GM23338 (cell line): ENCODE measurements around the gene CKM.

ENCODE experiments used
- CTCF ChIP-seq, 2 experiments: fragments of 200-600 bp in 1 of 2; sonication (generic) in 1 of 2; conservative IDR thresholded peaks; 2 replicates each; pipeline versions ENCODE4 v1.5.1 to v1.6.1; 2016 to 2017; ENCODE audit warnings: antibody characterized with exemption in 2 of 2, low read depth in 2 of 2, mild to moderate bottlenecking in 2 of 2, moderate library complexity in 1 of 2
- ETS1 ChIP-seq: IDR thresholded peaks from 2 replicates; pipeline ENCODE4 v1.6.1; 2016; ENCODE audit warnings: antibody characterized with exemption
- EZH2 ChIP-seq: fragments of 200-600 bp; sonication (generic); IDR thresholded peaks from one replicate; pipeline ENCODE4 v1.8.0; 2017; ENCODE audit warnings: antibody characterized with exemption, mild to moderate bottlenecking, low read depth; ENCODE audit not compliant: unreplicated experiment
- EZH2phosphoT487 ChIP-seq: fragments of 200-600 bp; sonication (generic); IDR thresholded peaks from one replicate; pipeline ENCODE4 v1.8.1; 2018; ENCODE audit warnings: antibody characterized with exemption; ENCODE audit not compliant: unreplicated experiment
- POLR2AphosphoS5 ChIP-seq: IDR thresholded peaks from 2 replicates; pipeline ENCODE4 v1.6.1; 2016; ENCODE audit warnings: antibody characterized with exemption, low read depth
- REST ChIP-seq: IDR thresholded peaks from one replicate; pipeline ENCODE4 v1.6.1; 2018; ENCODE audit warnings: antibody characterized with exemption; ENCODE audit not compliant: unreplicated experiment

- TF ChIP-seq EZH2phosphoT487 (no peak), POLR2AphosphoS5 (no peak), EZH2 (no peak), CTCF (conservative IDR thresholded peaks at IDR 0.05; ENCODE audit: low read depth in 2 of 2) (no peak), ETS1 (no peak), REST (no peak)
These were observed 17.7 kb downstream of the CKM start for GRCh38 chr19:45305007-45305406.
